Measurements from ENCODE around the gene C19orf73.

Gene C19orf73

DNA sequence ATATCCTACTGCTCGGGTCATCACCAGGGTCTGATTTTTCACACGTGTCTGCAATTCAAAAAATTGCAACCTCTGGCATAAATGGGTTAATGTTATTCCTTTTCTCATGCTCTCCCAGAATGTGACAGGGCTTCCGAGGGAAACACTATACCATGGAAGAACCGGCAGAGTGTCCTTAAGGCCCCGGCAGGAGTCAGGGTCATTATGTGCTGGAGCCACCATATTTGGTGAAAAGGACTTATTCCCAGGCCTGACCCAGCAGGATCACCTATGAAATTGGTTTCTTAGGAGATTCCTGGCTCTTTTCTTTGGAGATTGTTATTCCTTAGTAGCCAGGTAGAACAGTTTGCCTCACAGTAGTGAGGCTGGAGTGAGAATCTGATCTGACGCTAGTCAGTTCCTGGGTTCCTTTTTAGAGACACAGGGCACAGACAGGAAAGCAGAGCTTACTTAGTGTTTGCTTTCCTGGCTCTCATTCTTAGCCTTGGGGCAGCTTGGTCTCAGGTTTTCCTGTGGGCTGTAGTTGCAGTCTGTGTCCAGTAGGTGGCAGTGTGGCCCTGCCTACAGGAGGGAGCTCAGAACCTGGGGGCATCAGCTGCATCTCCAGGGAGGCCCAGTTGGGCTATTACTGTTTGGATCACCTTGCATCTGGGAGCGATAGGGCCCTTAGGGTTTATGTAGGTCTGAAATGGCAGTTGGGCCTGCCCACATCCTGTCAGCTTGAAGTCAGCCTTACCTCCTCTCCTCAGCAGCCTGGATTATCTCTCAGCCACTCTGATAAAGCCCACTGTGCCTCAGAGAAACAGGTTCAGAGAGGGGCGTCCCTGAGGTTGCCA lies 21.3 kb downstream of the C19orf73 start:
- DNase-seq: peak; percentile 82

DNA sequence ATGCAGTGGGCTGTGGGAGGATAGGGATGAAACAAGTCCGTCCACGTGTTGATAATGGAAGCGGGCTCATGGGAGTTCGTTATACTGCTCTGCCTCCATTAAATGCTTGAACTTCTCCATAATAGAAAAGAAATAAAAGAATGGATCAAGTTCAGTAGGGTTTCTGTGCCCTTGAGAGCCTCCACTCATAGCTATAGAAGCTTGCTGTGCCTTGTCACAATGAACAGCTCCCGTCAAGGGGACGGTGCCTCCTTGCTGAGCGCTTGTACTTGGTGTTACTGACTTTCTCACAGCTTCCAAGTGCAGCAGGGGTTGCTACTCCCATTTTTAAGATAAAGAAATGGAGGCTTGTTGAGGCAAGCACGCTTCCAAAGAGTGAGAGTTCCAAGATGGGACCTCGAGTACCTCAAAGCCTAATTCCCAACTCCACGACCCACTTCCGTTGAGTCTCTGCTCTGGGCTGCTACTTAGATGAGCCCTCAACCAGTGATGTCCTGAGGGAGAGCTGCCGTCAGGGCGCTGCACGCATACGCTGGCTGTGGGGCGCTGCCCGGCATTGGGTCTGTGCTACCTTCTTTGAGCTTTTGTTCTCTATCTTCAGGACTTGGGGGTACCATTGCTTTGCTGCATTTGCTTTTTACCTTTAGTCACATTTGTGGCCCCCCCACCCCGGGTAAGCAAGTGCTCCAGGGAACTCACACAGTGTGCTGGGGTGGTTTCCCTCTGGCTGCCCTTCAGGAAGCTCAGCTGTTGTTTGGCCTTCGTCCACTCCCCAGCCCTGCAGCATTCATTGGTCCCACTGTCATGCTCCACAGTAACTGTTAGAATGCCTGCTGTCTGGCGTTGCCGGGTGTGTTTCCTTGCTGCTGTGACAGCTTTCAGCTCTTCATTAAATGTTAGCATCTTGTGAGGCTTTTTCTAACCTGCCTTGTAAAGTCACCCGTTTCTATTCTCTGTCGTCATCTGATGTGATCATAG lies 24.1 kb downstream of the C19orf73 start:
- no peak for DNase-seq

DNA sequence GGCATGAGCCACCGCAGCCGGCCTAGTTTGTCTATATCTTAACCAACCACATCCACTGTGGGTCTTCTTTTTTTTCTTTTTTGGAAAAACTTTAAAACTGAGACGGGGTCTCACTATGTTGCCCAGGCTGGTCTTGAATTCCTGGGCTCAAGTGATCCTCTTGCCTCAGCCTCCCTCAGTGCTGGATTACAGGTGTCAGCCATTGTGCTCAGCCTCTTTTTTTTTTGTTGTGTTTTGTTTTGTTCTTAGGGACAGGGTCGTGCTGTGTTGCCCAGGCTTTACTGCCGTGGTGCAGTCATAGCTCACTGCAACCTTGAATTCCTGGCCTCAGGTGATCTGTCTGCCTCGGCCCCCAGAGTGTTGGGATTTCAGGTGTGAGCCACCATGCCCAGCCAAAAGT lies 26.3 kb downstream of the C19orf73 start:
- DNase-seq: no peak

DNA sequence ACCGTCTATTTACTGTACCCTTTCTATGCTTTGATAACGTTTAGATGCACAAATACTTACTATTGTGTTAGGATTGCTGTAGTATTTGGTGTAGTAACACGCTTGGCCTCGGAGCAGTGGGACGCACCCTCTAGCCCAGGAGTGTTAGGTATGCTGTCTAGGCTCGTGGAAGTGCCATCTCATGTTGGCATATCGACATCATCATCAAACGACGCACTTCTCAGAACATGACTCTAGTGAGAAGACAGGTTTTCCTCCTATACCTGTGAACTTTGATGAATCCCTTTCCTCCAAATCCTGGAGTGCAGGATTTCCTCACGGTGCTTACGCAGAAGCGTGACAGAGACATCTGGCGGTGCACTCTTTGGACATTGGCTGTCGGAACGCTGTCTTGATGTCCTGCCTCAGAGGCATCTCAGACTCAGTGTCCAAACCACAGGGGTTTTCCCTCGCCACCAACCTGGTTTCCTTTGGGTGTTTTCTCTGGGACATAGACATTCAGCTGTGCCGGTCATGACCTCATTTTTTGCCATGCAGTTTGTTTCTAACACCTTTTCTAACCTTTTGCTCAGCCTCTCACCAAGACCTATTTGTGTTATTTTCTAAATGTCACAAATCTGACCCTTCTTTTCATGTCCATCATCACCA lies 27.4 kb downstream of the C19orf73 start:
- no peak for DNase-seq

DNA sequence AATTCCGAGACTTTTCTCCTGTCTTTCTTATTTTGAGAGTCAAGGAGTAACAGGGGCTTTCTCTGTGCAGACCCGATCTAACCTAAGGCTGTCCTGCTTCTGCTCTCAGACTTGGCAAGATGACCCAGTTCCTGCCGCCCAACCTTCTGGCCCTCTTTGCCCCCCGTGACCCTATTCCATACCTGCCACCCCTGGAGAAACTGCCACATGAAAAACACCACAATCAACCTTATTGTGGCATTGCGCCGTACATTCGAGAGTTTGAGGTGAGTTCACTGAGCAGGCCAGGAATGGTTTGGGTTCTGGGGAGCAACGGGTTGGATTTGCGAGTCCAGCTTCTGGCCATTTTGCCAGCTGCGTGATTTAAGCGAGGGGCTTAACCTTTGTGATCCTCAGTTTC lies 32.6 kb downstream of the C19orf73 start:
- DNase-seq: no peak

DNA sequence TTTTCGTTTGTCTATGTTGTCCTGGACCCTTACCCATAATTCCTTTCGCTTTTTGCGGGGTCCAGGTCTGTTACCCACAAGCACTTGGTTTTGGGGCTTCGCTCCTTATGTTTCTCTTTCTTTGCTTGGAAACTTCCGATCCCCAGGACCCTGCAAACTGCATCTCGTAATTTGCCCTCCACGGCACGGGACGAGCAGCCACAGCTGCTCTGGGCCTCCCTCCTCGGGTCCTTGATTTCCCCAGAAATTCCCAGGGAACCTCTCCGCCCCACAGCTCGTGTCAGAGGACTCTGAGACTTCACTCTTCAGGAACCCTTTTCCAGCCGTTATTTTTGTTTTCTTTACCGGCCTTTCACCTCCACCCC lies 33.1 kb downstream of the C19orf73 start:
- DNase-seq: no peak

DNA sequence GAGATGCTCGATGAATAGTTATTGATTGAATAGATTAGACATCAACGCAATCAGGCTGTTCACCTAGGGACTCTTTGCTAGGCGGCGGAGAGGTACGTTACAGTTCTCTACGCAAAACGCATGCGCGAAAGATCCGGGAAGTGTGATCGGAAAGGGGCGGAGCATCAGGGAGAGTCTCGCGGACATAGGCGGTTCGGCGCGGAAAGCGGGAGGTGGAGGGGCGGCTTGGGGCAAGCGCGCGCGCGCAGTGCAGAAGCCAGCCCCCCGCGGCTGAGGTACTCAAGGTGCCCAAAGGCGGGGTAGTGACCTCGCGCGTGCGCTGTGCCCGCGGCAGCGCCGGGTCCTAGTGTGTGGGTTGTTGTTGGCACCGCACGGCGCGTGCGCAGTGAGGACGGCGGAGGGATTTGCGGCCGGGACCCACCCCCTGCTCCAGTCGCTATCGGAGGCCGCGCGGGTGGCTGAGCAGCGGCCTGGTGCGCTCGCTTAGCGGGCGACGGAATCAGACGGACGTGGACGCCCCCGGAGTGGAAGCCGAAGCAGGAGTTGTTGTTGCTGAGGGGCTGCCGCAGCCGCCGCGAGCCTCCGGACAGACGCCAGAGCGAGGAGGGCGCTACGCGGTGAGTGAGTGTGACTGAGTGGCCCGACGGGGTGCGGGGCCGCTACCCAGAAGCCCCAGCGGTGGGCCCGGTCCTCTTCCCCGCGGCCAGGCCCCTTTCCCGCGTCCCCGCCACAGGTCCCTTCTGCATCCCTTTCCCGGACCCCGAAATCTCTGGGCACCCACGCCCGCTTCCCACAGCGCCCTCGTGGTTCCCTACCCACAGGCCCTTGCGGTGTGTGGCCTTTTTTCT lies 33.7 kb downstream of the C19orf73 start, which contains the start of gene SNRNP70:
Gene SNRNP70, plus strand, starts transcription at position 432 of the 848 bp plus-strand sequence. CDS start 964 bp downstream, outside the sequence.
- DNase-seq: peak; percentile 99

DNA sequence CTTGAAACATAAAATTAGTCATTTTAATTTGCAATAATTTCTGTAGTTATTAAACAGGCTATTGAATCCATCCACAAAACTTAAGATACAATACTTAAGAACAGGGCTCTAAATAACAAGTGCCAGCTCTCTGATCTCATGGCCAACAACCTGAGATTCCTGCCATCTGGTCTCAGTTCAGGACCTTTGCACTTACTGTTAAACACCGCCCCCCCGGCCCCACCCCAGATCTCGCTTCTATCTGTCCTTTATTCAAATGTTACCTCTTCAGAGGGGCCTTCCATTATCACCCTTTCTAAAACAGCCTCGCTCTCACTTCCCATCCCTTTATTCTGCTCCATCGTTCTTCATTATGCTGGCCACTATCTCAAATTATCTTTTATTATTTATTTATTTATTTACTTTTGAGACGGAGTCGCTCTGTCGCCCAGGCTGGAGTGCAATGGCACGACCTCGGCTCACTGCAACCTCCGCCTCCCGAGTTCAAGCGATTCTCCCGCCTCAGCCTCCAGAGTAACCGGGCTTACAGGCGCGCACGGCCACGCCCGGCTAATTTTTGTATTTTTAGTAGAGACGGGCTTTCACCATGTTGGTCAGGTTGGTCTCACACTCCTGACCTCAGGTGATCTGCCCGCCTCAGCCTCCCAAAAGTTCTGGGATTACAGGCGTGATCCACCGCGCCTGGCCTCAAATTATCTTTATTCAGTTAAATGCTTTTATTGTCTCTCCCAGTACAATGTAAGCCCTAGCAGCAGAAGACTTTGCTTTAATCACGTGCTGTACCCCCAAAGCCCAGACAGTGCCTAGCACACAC lies 34.5 kb downstream of the C19orf73 start:
- no peak for DNase-seq

DNA sequence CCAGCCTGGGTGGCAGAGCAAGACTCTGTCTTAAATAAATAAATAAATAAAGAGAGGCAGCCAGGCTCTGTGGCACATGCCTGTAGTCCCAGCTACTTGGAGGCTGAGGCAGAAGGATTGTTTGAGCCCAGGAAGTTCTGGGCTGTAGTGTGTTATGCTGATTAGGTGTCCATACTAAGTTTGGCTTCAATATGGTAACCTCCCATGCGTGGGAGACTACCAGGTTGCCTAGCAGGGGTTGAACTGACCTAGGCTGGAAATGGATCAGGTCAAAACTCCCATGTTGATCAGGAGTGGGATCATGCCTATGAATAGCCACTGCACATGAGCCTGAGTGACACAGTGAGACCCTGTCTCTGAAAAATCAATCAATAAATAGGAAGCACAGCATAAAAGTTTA lies 37.7 kb downstream of the C19orf73 start:
- DNase-seq: no peak

DNA sequence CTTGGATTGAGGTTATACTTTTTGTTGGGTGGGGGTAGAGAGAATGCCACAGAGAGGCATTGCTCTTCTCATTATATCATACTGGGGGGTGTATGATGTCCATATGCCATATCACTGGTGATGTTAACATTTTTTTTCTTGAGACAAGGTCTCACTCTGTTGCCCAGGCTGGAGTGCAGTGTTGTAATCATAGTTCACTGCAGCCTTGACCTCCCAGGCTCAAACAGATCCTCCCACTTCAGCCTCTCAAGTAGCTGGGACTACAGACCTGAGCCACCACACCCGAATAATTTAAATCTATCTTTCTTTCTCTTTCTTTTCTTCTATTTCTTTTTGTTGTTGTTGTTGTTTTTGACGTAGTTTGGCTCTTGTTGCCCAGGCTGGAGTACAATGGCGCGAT lies 38.6 kb downstream of the C19orf73 start:
- DNase-seq: no peak

DNA sequence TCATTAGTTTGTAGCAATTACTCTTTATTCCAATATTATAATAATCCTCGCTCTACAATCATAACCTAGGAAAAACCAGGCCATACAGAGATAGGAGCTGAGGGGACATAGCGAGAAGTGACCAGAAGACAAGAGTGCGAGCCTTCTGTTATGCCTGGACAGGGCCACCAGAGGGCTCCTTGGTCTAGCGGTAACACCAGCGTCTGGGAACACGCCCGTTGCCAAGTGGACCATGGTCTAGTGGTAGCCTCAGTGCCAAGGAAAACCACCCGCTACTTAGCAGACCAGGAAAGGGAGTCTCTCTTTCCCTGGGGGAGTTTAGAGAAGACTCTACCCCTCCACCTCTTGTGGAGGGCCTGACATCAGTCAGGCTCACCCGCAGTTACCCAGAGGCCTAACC lies 44.1 kb downstream of the C19orf73 start:
- peak; percentile 65 for DNase-seq

DNA sequence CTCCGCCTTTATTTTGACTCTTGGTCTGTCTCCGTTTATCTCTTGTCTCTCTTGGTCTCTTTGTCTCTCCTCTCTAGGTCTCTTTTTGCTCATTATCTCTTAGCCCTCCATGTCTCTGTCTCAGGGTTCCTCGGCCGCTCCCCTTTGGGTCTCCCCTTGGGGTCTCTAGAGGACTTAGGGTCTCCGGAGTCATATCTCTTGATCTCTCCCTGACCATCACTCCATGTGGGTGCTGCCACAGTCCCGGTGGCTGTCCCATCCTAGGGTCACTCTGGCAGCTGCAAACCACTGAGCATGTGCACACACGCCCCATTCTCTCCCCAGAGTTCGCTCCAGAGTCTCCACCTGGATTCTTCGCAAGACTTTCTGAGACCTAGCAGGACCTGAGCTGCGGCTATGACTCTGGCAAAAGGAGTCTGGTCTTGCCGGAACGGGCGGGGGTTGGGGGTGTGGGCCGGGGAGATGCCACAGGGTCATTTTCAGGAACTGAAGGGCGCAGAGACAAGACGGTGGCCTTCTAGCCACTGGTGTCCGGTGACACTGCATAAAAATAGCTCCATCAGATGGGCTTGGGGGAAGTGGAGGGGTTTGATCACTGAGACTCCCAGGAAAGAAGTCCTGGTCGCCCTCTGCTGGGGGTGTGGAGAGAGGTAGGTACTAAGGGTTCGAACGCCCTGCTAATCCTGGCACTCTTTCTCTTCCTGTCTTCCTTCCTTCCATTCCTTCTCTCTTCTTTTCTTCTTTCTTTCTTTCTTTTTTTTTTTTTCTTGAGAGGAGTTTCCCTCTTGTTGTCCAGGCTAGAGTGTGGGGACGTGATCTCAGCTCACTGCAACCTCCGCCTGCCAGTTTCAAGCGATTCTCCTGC lies 45.2 kb downstream of the C19orf73 start:
- peak; percentile 55 for DNase-seq

DNA sequence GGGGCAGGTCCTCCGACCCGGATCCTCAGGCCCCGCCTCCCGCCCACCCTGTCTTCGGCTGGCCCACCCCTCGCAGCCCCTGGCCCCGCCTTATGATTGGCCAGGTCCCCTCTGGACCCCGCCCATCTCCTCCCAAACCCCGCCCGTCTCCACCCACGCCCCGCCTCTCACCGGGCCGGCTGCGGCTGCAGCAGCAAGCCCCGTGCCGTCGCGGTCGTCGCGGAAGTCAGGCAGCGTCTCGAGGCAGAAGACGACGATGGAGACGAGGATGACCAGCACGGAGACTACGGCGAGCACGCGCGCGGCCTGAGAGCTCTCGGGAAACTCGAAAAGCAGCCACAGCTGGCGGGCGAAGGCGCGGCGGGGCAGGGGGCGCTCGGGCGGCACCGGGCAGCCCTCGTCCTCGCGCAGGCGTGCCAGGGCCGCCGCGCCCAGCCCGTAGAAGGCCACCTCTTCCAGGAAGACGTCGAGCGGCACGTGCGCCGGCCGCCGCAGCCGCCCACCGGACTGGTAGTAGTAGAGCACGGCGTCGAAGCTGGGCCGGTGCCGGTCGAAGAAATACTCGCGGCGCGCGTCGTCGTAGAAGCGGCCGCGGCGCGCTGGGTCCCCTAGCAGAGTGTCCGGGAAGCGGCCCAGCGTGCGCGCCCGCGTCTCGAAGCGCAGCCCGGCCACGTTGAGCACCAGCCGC lies 46.9 kb downstream of the C19orf73 start:
- no peak for DNase-seq

DNA sequence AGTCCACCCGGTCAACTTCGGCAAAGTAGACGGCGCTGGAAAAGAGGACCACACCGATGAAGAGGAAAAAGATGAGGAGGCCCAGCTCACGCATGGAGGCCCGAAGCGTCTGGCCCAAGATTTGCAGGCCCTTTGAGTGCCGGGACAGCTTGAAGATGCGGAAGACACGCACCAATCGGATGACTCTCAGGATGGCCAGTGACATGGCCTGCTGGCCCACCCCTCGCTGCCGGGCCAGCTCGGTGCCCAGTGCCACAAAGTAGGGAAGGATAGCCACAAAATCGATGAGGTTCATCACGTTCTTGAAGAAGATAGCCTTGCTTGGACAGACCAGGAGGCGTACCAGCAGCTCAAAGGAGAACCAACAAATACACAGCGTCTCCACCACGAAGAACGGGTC lies 48.5 kb downstream of the C19orf73 start:
- DNase-seq: no peak

DNA sequence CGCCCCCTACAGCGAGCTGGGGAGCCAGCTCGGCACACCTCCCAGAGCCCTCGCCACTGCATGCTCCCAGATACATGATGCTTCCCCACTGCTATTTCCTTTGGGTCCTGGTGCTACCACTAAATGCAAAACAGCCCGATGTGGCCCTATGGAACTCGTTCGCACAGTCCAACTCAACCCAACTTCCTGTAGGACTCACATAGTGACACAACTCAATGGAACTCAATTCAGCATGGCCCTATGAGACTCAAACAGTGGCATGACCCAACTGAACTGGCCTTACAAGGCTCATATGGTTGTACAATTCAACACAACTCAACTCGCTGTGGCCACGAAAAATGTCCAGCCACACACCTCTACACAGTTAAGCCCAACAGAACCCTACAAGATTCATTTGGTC lies 49.9 kb downstream of the C19orf73 start:
- DNase-seq: no peak

All from EL (cell line).